HG03378 (cell line): Measurements from ENCODE around the gene MED12.

Experiments
- ATAC-seq: cut with Tn5 transposase; IDR thresholded peaks from one replicate; pipeline ENCODE4 v1.9.1; 2021; ENCODE audit warnings: mild to moderate bottlenecking, moderate library complexity; ENCODE audit not compliant: unreplicated experiment

The MED12 gene

GRCh38 chrX:71118032-71118984 is at the start of gene MED12:
TSS of gene MED12 (plus strand) at chrX:71118596. CDS start at chrX:71118755, 159 bp downstream.
- peak; percentile 74 for ATAC-seq

- ATAC-seq = no peak
Measured at GRCh38 chrX:71070531-71070930, 47.9 kb upstream of the MED12 start.

- ATAC-seq = no peak
Measured at GRCh38 chrX:71081330-71082123, 36.9 kb upstream of the MED12 start.

- ATAC-seq = no peak
Measured at GRCh38 chrX:71082124-71082647, 36.2 kb upstream of the MED12 start.

- ATAC-seq = no peak
Measured at GRCh38 chrX:71082822-71083221, 35.6 kb upstream of the MED12 start.

GRCh38 chrX:71085900-71086299 is 32.5 kb upstream of the MED12 start:
- ATAC-seq = no peak

GRCh38 chrX:71091263-71091662 is 27.1 kb upstream of the MED12 start:
- ATAC-seq = no peak

GRCh38 chrX:71095033-71095432 is 23.4 kb upstream of the MED12 start:
- no peak for ATAC-seq

- ATAC-seq = peak; percentile 74
Measured at GRCh38 chrX:71095555-71095980, 22.8 kb upstream of the MED12 start, which contains the start of gene FOXO4. TSS of gene FOXO4 (plus strand) at chrX:71095851. CDS start at chrX:71096529, 678 bp downstream.

- no peak for ATAC-seq
Measured at GRCh38 chrX:71095981-71096759, 22.2 kb upstream of the MED12 start.

GRCh38 chrX:71096760-71097032 is 21.7 kb upstream of the MED12 start:
- ATAC-seq = no peak

- no peak for ATAC-seq
Measured at GRCh38 chrX:71098302-71098701, 20.1 kb upstream of the MED12 start.

- ATAC-seq = no peak
Measured at GRCh38 chrX:71098951-71099506, 19.4 kb upstream of the MED12 start.

- no peak for ATAC-seq
Measured at GRCh38 chrX:71099736-71100135, 18.7 kb upstream of the MED12 start.

- ATAC-seq = no peak
Measured at GRCh38 chrX:71100581-71101505, 17.6 kb upstream of the MED12 start.

- ATAC-seq = no peak
Measured at GRCh38 chrX:71102292-71102691, 16.1 kb upstream of the MED12 start.

GRCh38 chrX:71103110-71103983 is 15.0 kb upstream of the MED12 start:
- ATAC-seq = no peak

- ATAC-seq = no peak
Measured at GRCh38 chrX:71105628-71106027, 12.8 kb upstream of the MED12 start.
